ENCODE data around the gene KRT74.

KRT74 gene

DNA sequence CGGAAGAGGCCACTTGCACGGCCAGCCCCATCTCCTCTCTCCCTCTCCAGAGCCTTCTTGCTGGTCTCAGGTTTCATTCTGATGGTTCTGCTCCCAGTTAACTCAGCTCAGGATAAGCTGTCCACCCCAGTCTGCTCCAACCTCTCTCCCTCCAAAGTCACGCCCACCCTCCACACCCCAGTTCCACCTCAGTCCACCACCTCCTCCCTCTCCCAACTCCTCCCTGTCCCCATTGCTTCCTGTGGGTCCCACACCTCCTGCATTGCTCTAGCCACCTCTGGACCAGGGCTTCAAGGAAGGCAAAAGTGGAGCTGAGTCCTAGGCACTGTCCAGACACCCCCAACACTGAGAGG lies 33.8 kb downstream of the KRT74 start:
- Mint-ChIP-seq H3K9me3 (no peaks in the 10 kb centered on the region), H3K27me3 (no peaks in the 10 kb centered on the region), H3K4me1 (peaks cover 10% of the 10 kb centered on the region), H3K27ac (no peak overlapping the region), H3K4me3 (no peak overlapping the region)
- DNase-seq (no peak), ATAC-seq (no peak)

DNA sequence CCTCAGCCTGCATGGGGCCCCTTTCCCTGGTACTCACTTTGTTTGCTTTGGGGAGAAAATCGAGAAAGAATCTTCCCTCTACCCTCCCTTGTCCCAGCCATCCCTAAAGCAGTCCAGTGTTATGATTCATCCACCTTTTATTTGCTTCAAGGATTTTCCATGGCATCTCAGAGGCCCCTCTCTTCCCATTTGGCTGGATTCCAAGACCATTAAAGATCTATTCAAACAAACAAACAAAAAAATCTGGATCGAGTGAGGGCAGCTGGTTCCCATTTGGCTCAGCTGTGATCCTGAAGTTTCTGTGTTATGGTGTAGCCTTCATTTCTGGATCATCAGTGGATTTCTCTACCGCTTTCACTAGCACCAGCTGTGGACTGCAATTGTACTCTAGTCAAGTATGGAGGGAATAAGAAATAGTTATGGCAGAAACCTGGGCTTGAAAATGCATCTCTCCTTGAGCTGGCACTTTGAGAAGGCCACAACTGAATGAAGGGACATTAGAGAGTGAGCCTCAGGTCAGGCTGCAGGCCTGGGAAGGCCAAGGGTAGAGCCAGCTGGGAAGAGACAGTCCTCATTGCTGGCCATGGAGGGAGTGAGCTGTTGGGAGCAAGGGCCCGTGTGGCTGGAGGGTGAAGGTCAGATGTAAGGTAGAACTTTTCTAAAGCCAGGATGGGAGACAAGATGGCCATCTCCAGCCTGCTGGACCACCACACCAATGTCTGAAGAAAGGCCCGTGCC lies 34.4 kb downstream of the KRT74 start:
- peaks cover 10% of the 10 kb centered on the region for H3K4me1 Mint-ChIP-seq
- H3K27ac Mint-ChIP-seq: no peak overlapping the region
- H3K4me3 Mint-ChIP-seq: no peak overlapping the region
- DNase-seq (no peak), ATAC-seq (no peak)
- H3K27me3 Mint-ChIP-seq: no peaks in the 10 kb centered on the region
- no peaks in the 10 kb centered on the region for H3K9me3 Mint-ChIP-seq

DNA sequence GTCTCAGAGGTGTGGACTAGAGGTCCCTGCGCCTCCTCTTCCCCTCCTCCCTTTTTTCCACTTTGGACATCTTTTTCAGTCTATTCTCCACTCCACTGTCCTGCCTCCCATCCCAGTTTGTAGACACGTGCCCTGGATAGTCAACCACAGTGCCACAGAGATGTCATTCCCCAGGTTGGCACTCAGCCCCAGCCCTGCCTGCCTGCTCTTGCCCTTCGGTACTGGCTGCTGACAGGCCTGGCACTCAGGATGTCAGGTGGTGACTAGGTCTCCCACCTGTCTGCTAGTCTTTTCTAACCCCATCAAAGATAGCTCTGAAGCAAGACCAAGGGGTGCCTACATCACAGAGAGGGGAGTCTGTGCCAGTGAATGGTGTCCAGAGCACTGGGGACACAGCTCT lies 36.5 kb downstream of the KRT74 start:
- Mint-ChIP-seq H3K9me3 (no peaks in the 10 kb centered on the region), H3K27me3 (no peaks in the 10 kb centered on the region), H3K27ac (no peak overlapping the region), H3K4me1 (no peaks in the 10 kb centered on the region), H3K4me3 (no peak overlapping the region)
- ATAC-seq (no peak), DNase-seq (no peak)

- Mint-ChIP-seq H3K27ac (no peak overlapping the region), H3K4me1 (no peaks in the 10 kb centered on the region), H3K9me3 (no peaks in the 10 kb centered on the region), H3K4me3 (no peak overlapping the region), H3K27me3 (no peaks in the 10 kb centered on the region)
- ATAC-seq (no peak), DNase-seq (no peak)
Observed at GRCh38 chr12:52535574-52535973, 38.1 kb downstream of the KRT74 start.

- DNase-seq (no peak), ATAC-seq (no peak)
- no peaks in the 10 kb centered on the region for H3K27me3 Mint-ChIP-seq
- no peaks in the 10 kb centered on the region for H3K9me3 Mint-ChIP-seq
- H3K4me1 Mint-ChIP-seq: no peaks in the 10 kb centered on the region
- H3K4me3 Mint-ChIP-seq: no peak overlapping the region
- no peak overlapping the region for H3K27ac Mint-ChIP-seq
Observed at GRCh38 chr12:52534482-52534881, 39.2 kb downstream of the KRT74 start.

- no peaks in the 10 kb centered on the region for H3K27me3 Mint-ChIP-seq
- DNase-seq: no peak
- H3K4me1 Mint-ChIP-seq: no peaks in the 10 kb centered on the region
- H3K4me3 Mint-ChIP-seq: no peak overlapping the region
- H3K27ac Mint-ChIP-seq: peak overlapping the region; percentile 9 to 36
- no peak for ATAC-seq
- no peaks in the 10 kb centered on the region for H3K9me3 Mint-ChIP-seq
Observed at GRCh38 chr12:52533686-52534470, 39.8 kb downstream of the KRT74 start.

DNA sequence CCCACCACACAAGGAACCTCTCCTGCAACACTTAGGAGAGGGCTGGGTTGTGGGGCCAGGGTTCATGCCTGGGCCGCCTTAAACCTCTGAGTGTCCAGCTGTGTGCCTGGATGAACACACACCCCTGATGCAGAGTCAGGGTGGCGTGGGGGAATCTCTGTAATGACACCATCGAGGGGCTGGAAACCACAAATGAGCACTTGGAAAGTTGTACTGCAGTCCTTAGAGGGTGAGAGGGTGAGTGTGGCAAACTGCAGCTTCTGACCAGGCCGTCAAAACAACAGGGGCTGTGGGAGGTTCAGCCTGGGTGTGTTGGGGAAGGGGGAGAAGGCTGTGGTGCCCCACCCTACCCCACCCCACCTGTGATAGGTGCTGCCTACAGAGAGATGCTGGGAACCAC lies 41.0 kb downstream of the KRT74 start:
- no peaks in the 10 kb centered on the region for H3K27me3 Mint-ChIP-seq
- H3K4me1 Mint-ChIP-seq: no peaks in the 10 kb centered on the region
- no peak overlapping the region for H3K27ac Mint-ChIP-seq
- no peaks in the 10 kb centered on the region for H3K9me3 Mint-ChIP-seq
- no peak overlapping the region for H3K4me3 Mint-ChIP-seq
- ATAC-seq: no peak
- no peak for DNase-seq

DNA sequence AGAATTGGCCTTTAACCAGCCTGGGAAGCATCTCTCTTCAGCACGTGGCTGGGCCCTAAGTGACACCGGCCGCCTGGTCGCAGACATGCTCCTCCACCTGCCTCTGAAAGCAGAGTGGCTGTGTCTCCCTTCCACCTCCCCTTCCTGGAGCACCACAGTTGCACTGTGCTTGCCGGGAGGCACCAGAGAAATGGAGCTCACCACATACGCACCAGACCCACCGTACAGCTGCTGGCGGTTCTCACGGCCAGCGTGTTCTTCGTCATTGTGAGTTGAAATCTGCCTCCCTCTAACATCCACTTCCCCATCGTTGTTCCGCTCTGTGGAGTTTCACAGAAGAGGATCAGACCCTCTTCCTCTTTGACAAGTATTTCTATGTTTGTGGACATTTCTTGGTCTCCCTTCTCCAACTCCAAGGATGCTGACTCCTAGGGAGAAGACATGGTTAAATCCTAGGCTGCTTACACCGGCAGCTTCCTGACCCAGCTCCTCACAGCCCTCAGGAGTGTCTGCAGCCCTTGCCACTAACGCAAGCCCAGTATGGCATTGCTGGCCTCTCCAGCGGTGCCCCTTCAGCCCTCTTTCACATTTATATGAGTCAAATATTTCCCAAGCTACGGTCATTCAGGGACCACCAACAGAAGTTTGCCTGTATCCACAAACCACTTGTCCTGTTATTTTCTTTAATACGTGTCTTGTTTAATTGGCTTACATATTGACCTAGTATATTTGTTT lies 41.9 kb downstream of the KRT74 start:
- Mint-ChIP-seq H3K27me3 (no peaks in the 10 kb centered on the region), H3K4me1 (no peaks in the 10 kb centered on the region), H3K4me3 (no peak overlapping the region), H3K27ac (no peak overlapping the region), H3K9me3 (no peaks in the 10 kb centered on the region)
- no peak for DNase-seq
- ATAC-seq: no peak

DNA sequence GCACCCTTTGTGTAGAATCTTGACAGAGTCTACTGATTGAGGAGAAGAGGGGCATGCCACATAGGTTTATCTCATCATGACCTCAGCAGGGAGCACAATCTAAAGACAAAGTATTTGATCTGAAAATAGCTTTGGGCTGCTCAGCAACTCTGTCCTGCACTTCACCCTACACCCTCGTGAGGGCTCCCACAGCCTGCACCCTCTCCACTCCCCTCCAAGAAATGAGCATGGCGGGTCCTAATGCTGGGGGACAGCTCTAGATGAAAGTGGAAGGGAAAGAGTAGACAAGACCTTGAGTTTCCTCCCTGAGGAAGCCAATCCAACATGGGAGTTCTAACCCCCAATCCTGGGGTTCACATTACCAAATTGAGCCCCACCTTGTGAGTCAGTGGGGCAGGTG lies 42.7 kb downstream of the KRT74 start:
- no peaks in the 10 kb centered on the region for H3K9me3 Mint-ChIP-seq
- no peak for ATAC-seq

DNA sequence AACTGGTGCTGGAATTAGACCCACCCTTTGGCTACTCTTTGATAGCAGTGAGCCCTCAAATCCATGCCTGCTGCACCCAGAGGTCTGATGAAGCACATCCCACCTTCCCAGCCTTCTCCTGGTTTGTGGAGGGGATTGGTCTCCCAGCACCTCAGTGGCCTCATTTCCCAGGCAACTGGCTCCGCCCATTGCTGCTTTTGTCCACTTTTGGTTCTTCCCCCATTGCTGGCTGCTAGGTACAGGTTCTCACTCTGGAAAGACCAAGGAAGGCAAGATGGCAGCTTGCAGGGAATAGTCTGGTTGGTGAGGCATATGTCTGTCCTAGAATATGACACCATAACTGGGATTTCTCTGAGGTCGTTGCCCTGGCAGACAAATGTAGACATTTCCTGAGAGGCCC lies 43.3 kb downstream of the KRT74 start:
- no peaks in the 10 kb centered on the region for H3K27me3 Mint-ChIP-seq
- no peaks in the 10 kb centered on the region for H3K4me1 Mint-ChIP-seq
- H3K4me3 Mint-ChIP-seq: no peak overlapping the region
- DNase-seq (no peak), ATAC-seq (no peak)
- no peaks in the 10 kb centered on the region for H3K9me3 Mint-ChIP-seq
- H3K27ac Mint-ChIP-seq: peak overlapping the region in 1 of 2 donors; percentile 16

More for the DNA sequence above, 42.7 kb downstream of the KRT74 start:
- Mint-ChIP-seq H3K27ac (peak overlapping the region in 1 of 2 donors; percentile 57), H3K4me1 (no peaks in the 10 kb centered on the region), H3K4me3 (no peak overlapping the region), H3K27me3 (no peaks in the 10 kb centered on the region)
- DNase-seq: no peak

- Mint-ChIP-seq H3K4me3 (no peak overlapping the region), H3K27ac (no peak overlapping the region), H3K4me1 (no peaks in the 10 kb centered on the region), H3K9me3 (no peaks in the 10 kb centered on the region), H3K27me3 (no peaks in the 10 kb centered on the region)
- DNase-seq (no peak), ATAC-seq (no peak)
Observed at GRCh38 chr12:52529846-52530245, 43.8 kb downstream of the KRT74 start.

DNA sequence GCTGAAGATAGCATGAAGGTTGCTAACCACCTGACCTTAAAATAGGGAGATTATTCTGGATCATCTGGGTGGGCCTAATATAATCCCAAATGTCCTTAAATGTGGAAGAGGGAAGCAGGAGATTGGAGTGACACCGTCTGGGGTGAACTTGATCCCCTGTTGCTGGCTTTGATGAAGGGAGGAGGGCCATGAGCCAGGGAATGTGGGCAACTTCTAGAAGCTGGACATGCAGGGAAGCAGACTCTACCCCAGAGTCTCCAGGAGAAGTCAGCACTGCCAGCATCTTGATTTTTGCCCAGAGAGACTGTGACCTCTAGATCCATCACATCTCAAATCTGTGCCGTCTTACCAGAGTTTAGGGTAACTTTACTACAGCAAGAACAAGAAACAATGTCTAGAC lies 44.2 kb downstream of the KRT74 start:
- DNase-seq (no peak), ATAC-seq (no peak)
- Mint-ChIP-seq H3K27me3 (no peaks in the 10 kb centered on the region), H3K4me1 (no peaks in the 10 kb centered on the region), H3K9me3 (no peaks in the 10 kb centered on the region), H3K27ac (peak overlapping the region in 1 of 2 donors; percentile 17), H3K4me3 (no peak overlapping the region)

DNA sequence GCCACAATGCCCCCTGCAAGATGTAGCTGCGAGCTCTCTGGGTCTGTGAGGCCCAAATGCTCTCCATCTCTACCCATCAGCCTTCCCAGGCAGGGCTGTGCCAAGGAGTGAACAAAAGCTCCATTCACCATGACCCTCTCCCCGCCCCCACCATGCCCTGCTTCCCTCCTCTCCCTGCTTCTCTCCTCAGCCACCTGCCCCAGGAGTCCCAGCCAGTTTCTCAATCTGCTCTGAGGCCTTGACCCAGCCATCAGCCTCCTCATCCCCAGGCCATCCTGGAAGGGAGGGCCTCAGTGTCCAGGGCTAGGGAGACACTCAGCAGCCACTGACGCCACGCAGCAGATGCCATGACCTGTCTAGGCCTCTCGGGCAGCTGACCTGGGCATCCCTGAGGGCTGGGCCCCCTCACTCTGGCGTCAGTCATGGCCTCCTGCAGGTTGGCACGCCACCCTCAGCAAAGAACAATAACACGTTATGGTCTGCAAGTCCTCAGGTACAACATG lies 45.0 kb downstream of the KRT74 start:
- Mint-ChIP-seq H3K4me3 (no peak overlapping the region), H3K27me3 (no peaks in the 10 kb centered on the region), H3K27ac (peak overlapping the region in 1 of 2 donors; percentile 12), H3K4me1 (no peaks in the 10 kb centered on the region), H3K9me3 (no peaks in the 10 kb centered on the region)
- DNase-seq: no peak
- ATAC-seq: no peak

DNA sequence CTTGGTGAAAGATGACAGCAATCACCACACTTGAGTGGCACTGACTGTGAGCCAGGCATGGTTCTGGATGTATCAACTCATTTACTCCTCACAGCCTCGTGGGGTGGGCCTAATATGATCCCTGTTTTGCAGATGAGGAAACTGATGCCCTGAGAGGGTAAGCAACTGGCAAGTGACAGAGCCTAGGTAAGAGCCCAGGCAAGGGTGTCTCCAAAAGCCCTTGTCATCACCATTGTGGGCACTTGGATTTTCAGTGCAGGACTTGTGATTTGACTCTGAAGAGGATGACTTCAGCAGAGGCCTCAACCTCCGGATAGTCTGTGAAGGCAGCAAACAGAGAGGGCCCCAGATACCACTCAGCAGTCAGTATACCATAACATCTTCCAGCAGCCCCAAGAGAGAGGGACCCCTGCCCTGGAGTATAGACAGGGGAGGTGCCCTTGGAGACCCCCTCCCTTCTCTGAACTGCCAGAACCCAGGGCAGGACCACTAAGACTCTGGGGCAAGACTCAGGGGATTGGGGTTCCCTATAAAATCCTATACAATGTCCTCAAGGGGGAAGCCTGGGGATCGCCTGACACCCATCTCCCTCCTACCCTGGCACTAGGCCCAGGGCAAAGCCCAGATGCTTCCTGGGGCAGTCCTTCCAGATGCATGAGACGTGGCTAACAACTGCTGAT lies 46.4 kb downstream of the KRT74 start:
- Mint-ChIP-seq H3K4me1 (no peaks in the 10 kb centered on the region), H3K9me3 (no peaks in the 10 kb centered on the region), H3K27ac (no peak overlapping the region), H3K4me3 (no peak overlapping the region), H3K27me3 (peaks cover 5% of the 10 kb centered on the region)
- ATAC-seq: no peak
- DNase-seq: no peak

DNA sequence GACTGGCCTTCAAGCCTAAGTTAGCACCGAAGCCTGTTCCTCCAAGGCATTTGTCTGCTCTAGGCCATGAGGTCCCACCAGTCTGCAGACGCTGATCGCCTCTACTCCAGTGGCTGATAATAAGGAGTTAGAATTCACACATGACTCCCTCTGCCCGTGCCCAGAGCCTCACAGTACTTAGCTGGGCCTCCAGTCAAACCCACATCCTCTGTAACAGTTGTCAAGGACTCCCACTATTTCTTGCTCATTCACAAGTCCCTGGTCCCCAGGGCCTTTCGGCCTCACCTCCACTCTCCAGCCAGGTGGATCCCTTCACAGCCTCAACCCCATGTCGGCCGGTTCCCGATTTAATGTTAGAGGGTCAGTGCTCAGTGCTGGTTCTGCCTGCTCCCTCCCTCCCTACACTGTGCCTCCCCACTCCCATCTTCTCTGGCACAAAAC lies 47.1 kb downstream of the KRT74 start:
- H3K4me3 Mint-ChIP-seq: no peak overlapping the region
- peaks cover 13% of the 10 kb centered on the region for H3K27me3 Mint-ChIP-seq
- DNase-seq (peak in 1 of 2 donors; percentile 7), ATAC-seq (peak; percentile 31)
- H3K27ac Mint-ChIP-seq: peak overlapping the region in 1 of 2 donors; percentile 57
- peaks cover 5% of the 10 kb centered on the region for H3K4me1 Mint-ChIP-seq
- no peaks in the 10 kb centered on the region for H3K9me3 Mint-ChIP-seq
